Epithelial cell of esophagus (primary cell): ENCODE data around the gene SLC13A2.
"Not testable (repeated sequence)": the region's sequence is repeated elsewhere in the genome, so short reads cannot be mapped to it uniquely, and the experiment has no call there.

Experiments used
- DNase-seq: peaks from one replicate; pipeline ENCODE4 v3.0.0; 2010; ENCODE audit warnings: low read depth
- H3K4me3 ChIP-seq: 2 replicates; pipeline ENCODE4 v1.5.1; 2011; ENCODE audit warnings: mild to moderate bottlenecking, low read length, control low read depth
- TF ChIP-seq, protein P1 (sequence below): IDR thresholded peaks from 2 replicates; pipeline ENCODE4 v1.5.1; 2011; ENCODE audit warnings: low read depth, mild to moderate bottlenecking, low read length, control low read depth, inconsistent platforms; ENCODE audit not compliant: insufficient read depth; ENCODE audit errors: missing control alignments

SLC13A2 gene

DNA sequence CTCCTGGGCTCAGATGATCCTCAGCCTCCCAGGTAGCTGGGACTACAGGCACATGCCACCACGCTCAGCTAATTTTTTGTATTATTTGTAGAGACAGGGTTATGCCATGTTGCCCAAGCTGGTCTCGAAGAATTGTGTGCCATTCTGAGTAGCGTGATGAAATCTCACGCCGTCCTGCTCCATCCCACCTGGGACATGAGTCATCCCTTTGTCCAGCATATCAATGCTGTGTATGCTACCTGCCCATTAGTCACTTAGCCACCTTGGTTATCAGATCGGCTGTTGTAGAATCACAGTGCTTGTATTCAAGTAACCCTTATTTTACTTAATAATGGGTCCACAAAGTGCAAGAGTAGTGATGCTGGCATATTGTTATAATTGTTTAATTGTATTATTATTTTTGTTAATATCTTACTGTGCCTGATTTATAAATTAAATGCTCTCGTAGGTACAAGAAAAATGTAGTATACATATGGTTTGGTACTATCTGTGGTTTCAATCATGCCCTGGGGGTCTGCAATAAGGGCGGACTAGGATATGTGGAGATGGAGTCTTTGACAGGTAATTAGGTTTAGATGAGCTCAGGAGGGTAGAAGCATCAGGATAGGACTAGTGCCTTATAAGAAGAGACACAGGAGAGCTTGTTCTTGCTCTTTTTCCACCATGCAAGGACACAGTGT, 26.6 kb upstream of the SLC13A2 start:
- TF ChIP-seq, protein P1, sequence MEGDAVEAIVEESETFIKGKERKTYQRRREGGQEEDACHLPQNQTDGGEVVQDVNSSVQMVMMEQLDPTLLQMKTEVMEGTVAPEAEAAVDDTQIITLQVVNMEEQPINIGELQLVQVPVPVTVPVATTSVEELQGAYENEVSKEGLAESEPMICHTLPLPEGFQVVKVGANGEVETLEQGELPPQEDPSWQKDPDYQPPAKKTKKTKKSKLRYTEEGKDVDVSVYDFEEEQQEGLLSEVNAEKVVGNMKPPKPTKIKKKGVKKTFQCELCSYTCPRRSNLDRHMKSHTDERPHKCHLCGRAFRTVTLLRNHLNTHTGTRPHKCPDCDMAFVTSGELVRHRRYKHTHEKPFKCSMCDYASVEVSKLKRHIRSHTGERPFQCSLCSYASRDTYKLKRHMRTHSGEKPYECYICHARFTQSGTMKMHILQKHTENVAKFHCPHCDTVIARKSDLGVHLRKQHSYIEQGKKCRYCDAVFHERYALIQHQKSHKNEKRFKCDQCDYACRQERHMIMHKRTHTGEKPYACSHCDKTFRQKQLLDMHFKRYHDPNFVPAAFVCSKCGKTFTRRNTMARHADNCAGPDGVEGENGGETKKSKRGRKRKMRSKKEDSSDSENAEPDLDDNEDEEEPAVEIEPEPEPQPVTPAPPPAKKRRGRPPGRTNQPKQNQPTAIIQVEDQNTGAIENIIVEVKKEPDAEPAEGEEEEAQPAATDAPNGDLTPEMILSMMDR, result no peak
- DNase-seq, result peak; percentile 80
- no peak overlapping the region for H3K4me3 ChIP-seq

DNA sequence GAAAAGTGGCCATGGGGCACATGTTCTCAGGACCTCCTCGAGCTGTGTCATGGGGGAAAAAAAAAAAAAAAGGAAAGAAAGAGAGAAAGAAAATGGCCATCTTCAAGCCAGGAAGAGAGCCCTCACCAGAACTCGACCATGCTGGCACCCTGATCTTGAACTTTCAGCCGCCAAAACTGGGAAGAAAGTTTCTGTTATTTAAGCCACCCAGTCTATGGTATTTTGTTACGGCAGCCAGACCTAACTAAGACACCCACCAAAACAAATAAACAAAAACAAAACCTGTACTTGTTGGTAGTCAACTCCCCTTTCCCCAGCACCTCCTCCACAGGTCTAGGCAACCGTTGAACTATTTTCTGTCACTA, 26.1 kb upstream of the SLC13A2 start:
- no peak for DNase-seq
- H3K4me3 ChIP-seq, result no peak overlapping the region
- TF ChIP-seq, protein P1, result no peak

DNA sequence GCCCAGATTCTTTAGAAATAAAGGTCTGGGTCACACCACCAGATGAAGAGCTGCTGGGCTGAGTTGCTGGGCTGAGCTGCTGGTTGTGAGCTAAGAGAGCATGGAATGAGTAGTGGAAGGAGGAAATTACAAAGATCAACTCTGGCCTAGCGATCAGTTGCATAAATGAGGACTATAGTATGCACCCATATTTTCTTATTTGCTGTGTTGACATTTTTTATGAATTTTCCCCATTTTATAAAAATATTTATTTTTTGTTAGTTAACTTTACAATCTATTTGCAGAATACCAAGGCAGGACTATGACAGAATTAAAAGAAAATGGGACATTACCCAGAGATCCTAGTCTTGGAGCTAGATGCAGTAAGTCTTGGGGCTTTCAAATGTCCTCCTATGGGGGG, 23.6 kb upstream of the SLC13A2 start:
- no peak overlapping the region for H3K4me3 ChIP-seq
- no peak for DNase-seq
- TF ChIP-seq, protein P1, result no peak

DNA sequence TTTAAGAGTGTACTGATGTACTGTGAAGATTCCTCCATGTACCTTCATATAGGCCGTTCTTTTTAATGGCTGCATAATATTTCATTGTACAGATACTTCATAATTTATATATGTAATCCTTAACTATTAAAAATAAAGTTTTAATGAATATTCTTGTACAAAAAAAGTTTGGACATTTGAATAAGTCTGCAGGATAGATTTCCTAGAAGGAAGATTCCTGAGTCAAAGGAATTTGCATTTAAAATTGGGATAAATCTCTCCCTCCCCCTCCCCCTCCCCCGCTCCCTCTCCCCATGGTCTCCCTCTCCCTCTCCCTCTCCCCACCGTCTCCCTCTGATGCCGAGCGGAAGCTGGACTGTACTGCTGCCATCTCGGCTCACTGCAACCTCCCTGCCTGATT, 15.6 kb upstream of the SLC13A2 start:
- no peak for DNase-seq
- no peak overlapping the region for H3K4me3 ChIP-seq
- TF ChIP-seq, protein P1, result no peak

DNA sequence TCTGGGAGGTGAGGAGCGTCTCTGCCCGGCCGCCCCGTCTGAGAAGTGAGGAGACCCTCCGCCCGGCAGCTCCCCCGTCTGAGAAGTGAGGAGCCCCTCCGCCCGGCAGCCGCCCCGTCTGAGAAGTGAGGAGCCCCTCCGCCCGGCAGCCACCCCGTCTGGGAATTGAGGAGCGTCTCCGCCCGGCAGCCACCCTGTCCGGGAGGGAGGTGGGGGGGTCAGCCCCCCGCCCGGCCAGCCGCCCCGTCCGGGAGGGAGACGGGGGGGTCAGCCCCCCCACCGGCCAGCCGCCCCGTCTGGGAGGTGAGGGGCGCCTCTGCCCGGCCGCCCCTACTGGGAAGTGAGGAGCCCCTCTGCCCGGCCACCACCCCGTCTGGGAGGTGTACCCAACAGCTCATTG, 14.6 kb upstream of the SLC13A2 start:
- not testable (repeated sequence) for H3K4me3 ChIP-seq, DNase-seq

DNA sequence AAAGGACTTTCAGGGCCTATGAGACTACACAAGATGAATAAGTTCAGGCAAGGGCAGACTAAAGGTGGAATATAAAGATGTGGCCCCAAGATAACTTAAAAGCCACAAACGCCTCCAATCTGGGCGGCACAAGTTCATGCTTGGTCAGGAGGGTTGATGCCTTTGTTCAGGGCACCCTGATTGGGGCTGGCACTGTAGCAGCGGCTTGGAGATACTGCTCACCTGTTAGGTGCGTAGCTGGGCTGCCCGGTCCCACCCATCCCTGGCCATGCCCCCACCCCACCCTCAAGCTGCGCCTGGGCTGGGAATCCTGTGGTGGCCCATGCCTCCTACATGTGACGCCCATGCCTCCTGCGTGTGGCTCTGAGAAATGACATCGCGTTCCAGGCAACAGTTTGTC, 12.5 kb upstream of the SLC13A2 start:
- TF ChIP-seq, protein P1, result no peak
- H3K4me3 ChIP-seq, result no peak overlapping the region
- DNase-seq, result no peak

DNA sequence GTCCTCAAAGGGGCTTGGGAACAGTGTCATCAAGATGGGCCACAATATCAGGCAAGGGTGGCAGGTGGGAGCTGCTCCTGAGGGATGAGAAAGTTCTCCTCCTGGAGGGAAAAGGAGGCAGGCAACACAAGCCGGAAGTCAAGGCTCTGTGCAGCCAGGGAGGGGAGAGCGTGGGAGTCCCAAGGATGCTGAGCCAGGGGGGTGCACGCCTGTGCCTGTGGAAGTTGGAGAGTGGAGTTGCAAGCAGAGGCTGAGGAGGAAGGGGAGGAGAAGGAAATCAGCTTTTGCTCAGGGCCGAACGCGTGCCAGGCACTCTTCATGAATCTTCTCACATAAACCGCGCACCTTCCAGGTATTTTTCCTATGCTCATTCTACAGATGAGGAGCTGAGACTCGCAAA, 7.4 kb upstream of the SLC13A2 start:
- DNase-seq, result no peak
- H3K4me3 ChIP-seq, result no peak overlapping the region
- TF ChIP-seq, protein P1, result no peak

DNA sequence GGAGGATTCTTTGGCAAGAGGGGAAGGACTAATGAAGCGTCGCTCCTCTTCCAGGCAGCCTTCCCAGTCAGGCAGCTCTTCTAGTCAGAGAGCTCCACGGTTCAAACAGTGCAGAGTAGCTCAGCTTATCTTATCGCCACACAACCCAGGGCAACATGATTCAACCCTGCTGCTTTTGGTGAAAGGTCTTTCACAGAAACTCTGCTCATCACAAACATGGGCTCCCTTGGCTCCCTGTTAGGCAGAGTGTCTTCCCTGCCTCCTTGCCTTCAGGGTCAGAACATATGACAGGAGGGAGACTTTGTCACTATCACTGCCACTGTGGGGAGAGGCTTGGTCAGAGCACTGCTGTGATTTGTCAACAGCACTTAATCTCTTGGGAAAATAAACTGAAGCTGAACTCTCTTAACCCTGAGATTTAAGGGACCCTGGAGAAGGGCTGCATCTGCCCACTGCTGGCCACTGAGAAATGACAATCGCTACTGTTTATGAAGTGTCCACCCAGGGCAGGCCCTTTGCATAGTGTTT, 6.9 kb upstream of the SLC13A2 start:
- TF ChIP-seq, protein P1, result no peak
- no peak overlapping the region for H3K4me3 ChIP-seq
- no peak for DNase-seq
